CD14-positive monocyte (primary cell): ENCODE measurements around the gene DCLK1. TPM values are rescaled to one million over a fixed set of nuclear protein-coding genes. Genes with fewer than 3 reads are reported as not detected.

Experiments used
- DNase-seq, 3 donors: peaks; one replicate each; pipeline ENCODE4 v3.0.0-alpha.2; 2011 to 2022
- H2AFZ ChIP-seq: 2 replicates; pipeline ENCODE4 v1.6.0; 2012; ENCODE audit warnings: mild to moderate bottlenecking, low read depth, low read length, inconsistent platforms; ENCODE audit not compliant: insufficient read depth, poor library complexity, severe bottlenecking
- H3K27ac ChIP-seq, 2 donors: 1 replicate in 1 of 2; 2 replicates in 1 of 2; pipeline ENCODE4 v1.5.1; 2012 to 2013; ENCODE audit warnings: low read length in 2 of 2, control low read depth in 1 of 2, inconsistent platforms in 1 of 2, low read depth in 1 of 2, mild to moderate bottlenecking in 1 of 2
- H3K27me3 ChIP-seq, 2 donors: one replicate each; pipeline versions ENCODE4 v1.6.0 to v1.6.1; 2011 to 2013; ENCODE audit warnings: low read length in 2 of 2; ENCODE audit not compliant: control insufficient read depth in 2 of 2, insufficient read depth in 2 of 2
- H3K36me3 ChIP-seq, 2 donors: replicated peaks in 1 of 2; 1 replicate in 1 of 2; 2 replicates in 1 of 2; pipeline versions ENCODE4 v1.5.1 to v1.6.1; 2012 to 2013; ENCODE audit warnings: low read length in 2 of 2, control low read depth in 1 of 2, inconsistent platforms in 1 of 2, mild to moderate bottlenecking in 1 of 2; ENCODE audit not compliant: insufficient read depth in 2 of 2, control insufficient read depth in 1 of 2
- H3K4me1 ChIP-seq, 2 donors: 1 replicate in 1 of 2; 2 replicates in 1 of 2; pipeline versions ENCODE4 v1.5.1 to v1.6.1; 2012 to 2013; ENCODE audit warnings: low read length in 2 of 2, control low read depth in 1 of 2, inconsistent platforms in 1 of 2, mild to moderate bottlenecking in 1 of 2, moderate library complexity in 1 of 2; ENCODE audit not compliant: insufficient read depth in 2 of 2, control insufficient read depth in 1 of 2
- H3K4me2 ChIP-seq: replicated peaks from 2 replicates; pipeline ENCODE3; 2012; ENCODE audit warnings: low read length, moderate library complexity, mild to moderate bottlenecking; ENCODE audit not compliant: poor library complexity, severe bottlenecking; ENCODE audit errors: extremely low read depth
- H3K4me3 ChIP-seq, 3 experiments: fragments of 200-600 bp in 1 of 3; sonication (generic) in 1 of 3; replicated peaks in 1 of 3; 1 replicate in 2 of 3; 2 replicates in 1 of 3; pipeline ENCODE4 v1.5.1; 2011 to 2013; ENCODE audit warnings: low read length in 3 of 3, mild to moderate bottlenecking in 3 of 3, control low read depth in 2 of 3, low read depth in 2 of 3, inconsistent platforms in 1 of 3, moderate library complexity in 1 of 3
- H3K79me2 ChIP-seq: 2 replicates; pipeline ENCODE4 v1.6.0; 2012; ENCODE audit warnings: mild to moderate bottlenecking, control low read depth, inconsistent platforms, low read length, moderate library complexity; ENCODE audit not compliant: insufficient read depth
- H3K9ac ChIP-seq: 2 replicates; pipeline ENCODE4 v1.6.0; 2017; ENCODE audit warnings: low read length, mild to moderate bottlenecking; ENCODE audit not compliant: insufficient read depth, poor library complexity, severe bottlenecking
- H3K9me3 ChIP-seq, 2 donors: replicated peaks in 1 of 2; 1 replicate in 1 of 2; 2 replicates in 1 of 2; pipeline versions ENCODE4 v1.5.1 to v1.6.1; 2012 to 2013; ENCODE audit warnings: low read length in 2 of 2, control low read depth in 1 of 2; ENCODE audit not compliant: control insufficient read depth in 1 of 2, insufficient read depth in 1 of 2
- H4K20me1 ChIP-seq: 2 replicates; pipeline ENCODE4 v1.6.0; 2012; ENCODE audit warnings: mild to moderate bottlenecking, low read length, control low read depth, moderate library complexity; ENCODE audit not compliant: insufficient read depth
- H3K27ac Mint-ChIP-seq, 7 donors: one replicate each; pipeline ENCODE4 v1.8.0; 2020; ENCODE audit warnings: mild to moderate bottlenecking in 7 of 7, mixed read lengths in 7 of 7, moderate library complexity in 6 of 7, inconsistent platforms in 2 of 7
- H3K27me3 Mint-ChIP-seq, 3 donors: one replicate each; pipeline ENCODE4 v1.8.0; 2021 to 2022; ENCODE audit warnings: low read depth in 3 of 3, mild to moderate bottlenecking in 3 of 3, mixed read lengths in 3 of 3, moderate library complexity in 3 of 3, inconsistent platforms in 1 of 3
- H3K36me3 Mint-ChIP-seq, 2 donors: one replicate each; pipeline ENCODE4 v1.8.0; 2020; ENCODE audit warnings: mixed read lengths in 2 of 2, inconsistent platforms in 1 of 2, mild to moderate bottlenecking in 1 of 2
- H3K4me1 Mint-ChIP-seq: one replicate; pipeline ENCODE4 v1.8.0; 2020; ENCODE audit warnings: mild to moderate bottlenecking, mixed read lengths
- H3K4me3 Mint-ChIP-seq, 2 donors: one replicate each; pipeline ENCODE4 v1.8.0; 2020; ENCODE audit warnings: mild to moderate bottlenecking in 2 of 2, mixed read lengths in 2 of 2, moderate library complexity in 1 of 2
- H3K9me3 Mint-ChIP-seq, 7 donors: one replicate each; pipeline ENCODE4 v1.8.0; 2020 to 2022; ENCODE audit warnings: mixed read lengths in 7 of 7, mild to moderate bottlenecking in 6 of 7, moderate library complexity in 6 of 7, inconsistent platforms in 2 of 7
- WGBS: methylation state at CpG from one replicate; pipeline ENCODE4 v1.1.5; 2013; ENCODE audit warnings: missing lambda C conversion rate; ENCODE audit not compliant: insufficient coverage; 5-methylcytosine and 5-hydroxymethylcytosine counted together
- intact Hi-C, 2 donors: fragments of 100-400 bp; cut with micrococcal nuclease; formaldehyde crosslinking; loops; one replicate each; pipeline versions ENCODE4 v1.15.0 to v1.15.1; 2023
- polyA plus RNA-seq, 3 donors: library from polyadenylated mRNA; depleted of rRNA in 1 of 3; unstranded in 2 of 3; stranded (reverse) in 1 of 3; fragments of 300-500 nt in 2 of 3; fragments of >200 nt in 1 of 3; fragmentation: Illumina TruSeq in 2 of 3; gene quantifications; 1 replicate in 2 of 3; 2 replicates in 1 of 3; pipeline ENCODE4 v1.2.3, GENCODE V29; 2012 to 2021
- TF ChIP-seq, protein P1 (sequence below): fragments of 200-600 bp; IDR thresholded peaks from one replicate; pipeline ENCODE4 v1.8.0; 2022; ENCODE audit warnings: antibody characterized with exemption, mild to moderate bottlenecking

Gene DCLK1
- polyA plus RNA-seq, 3 donors = not detected

- intact Hi-C loops = no loop called here
- Mint-ChIP-seq H3K4me1 (no peaks in the 10 kb centered on the region), H3K4me3 (no peak overlapping the region), H3K27ac (no peak overlapping the region), H3K27me3 (peaks cover 0 to 7% (median 1%) of the 10 kb centered on the region in 3 donors), H3K36me3 (no peaks in the 10 kb centered on the region), H3K9me3 (peaks cover 3 to 9% (median 4%) of the 10 kb centered on the region in 7 donors)
- Histone ChIP-seq H3K79me2 (no peaks in the 10 kb centered on the region), H3K9me3 (no peaks in the 10 kb centered on the region), H3K27me3 (no peaks in the 10 kb centered on the region), H3K27ac (no peak overlapping the region), H3K4me3 (no peak overlapping the region), H3K9ac (no peak overlapping the region), H3K4me1 (no peaks in the 10 kb centered on the region), H3K4me2 (no peak overlapping the region), H4K20me1 (no peaks in the 10 kb centered on the region), H2AFZ (no peak overlapping the region), H3K36me3 (no peaks in the 10 kb centered on the region)
- no peak for DNase-seq
- WGBS = 84% methylated on average over 2 of the region's 3 CpGs
- TF ChIP-seq, protein P1, sequence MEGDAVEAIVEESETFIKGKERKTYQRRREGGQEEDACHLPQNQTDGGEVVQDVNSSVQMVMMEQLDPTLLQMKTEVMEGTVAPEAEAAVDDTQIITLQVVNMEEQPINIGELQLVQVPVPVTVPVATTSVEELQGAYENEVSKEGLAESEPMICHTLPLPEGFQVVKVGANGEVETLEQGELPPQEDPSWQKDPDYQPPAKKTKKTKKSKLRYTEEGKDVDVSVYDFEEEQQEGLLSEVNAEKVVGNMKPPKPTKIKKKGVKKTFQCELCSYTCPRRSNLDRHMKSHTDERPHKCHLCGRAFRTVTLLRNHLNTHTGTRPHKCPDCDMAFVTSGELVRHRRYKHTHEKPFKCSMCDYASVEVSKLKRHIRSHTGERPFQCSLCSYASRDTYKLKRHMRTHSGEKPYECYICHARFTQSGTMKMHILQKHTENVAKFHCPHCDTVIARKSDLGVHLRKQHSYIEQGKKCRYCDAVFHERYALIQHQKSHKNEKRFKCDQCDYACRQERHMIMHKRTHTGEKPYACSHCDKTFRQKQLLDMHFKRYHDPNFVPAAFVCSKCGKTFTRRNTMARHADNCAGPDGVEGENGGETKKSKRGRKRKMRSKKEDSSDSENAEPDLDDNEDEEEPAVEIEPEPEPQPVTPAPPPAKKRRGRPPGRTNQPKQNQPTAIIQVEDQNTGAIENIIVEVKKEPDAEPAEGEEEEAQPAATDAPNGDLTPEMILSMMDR = no peak
Observed at GRCh38 chr13:35923347-35923746, 207.8 kb downstream of the DCLK1 start.

DNA sequence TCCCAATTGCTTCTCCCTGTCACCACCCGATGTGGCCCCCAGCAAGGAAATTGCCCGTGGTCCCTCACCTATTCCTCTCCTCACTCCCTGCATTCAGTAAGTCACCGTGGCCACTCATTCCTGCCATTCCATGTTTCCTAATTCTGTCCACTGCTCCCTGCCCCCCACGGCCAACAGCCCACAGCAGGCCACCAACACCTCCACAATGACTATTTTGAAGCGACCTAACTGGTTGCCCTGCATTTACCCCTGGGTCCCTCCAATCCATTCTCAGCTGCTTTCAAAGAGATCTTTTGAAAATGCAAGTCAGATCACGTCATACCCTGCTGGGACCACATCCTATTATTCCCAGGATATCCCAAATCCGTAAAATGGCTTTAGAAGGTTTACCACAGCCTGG, 210.4 kb downstream of the DCLK1 start:
- no peak overlapping the region for H3K4me3 ChIP-seq
- no peak overlapping the region for H2AFZ ChIP-seq
- no peaks in the 10 kb centered on the region for H4K20me1 ChIP-seq
- no peaks in the 10 kb centered on the region for H3K36me3 ChIP-seq
- H3K9ac ChIP-seq = no peak overlapping the region
- no peaks in the 10 kb centered on the region for H3K9me3 ChIP-seq
- no peak overlapping the region for H3K4me3 Mint-ChIP-seq
- DNase-seq = no peak
- no peak overlapping the region for H3K27ac ChIP-seq
- TF ChIP-seq, protein P1 = no peak
- intact Hi-C loops = no loop called here
- peaks cover 0 to 7% (median 1%) of the 10 kb centered on the region in 3 donors for H3K27me3 Mint-ChIP-seq
- 69% methylated on average over 7 of the region's 7 CpGs for WGBS
- H3K27me3 ChIP-seq = no peaks in the 10 kb centered on the region
- H3K4me1 Mint-ChIP-seq = no peaks in the 10 kb centered on the region
- H3K4me2 ChIP-seq = no peak overlapping the region
- no peaks in the 10 kb centered on the region for H3K4me1 ChIP-seq
- H3K9me3 Mint-ChIP-seq = peaks cover 0 to 9% (median 3%) of the 10 kb centered on the region in 7 donors
- no peak overlapping the region for H3K27ac Mint-ChIP-seq
- H3K36me3 Mint-ChIP-seq = no peaks in the 10 kb centered on the region
- no peaks in the 10 kb centered on the region for H3K79me2 ChIP-seq
